Hematopoietic multipotent progenitor cell (in vitro differentiated cells): ENCODE data around the gene COBLL1. TPM values are rescaled to one million over a fixed set of nuclear protein-coding genes. Genes with fewer than 3 reads are reported as not detected.

Experiments
- DNase-seq, 3 donors: peaks; one replicate each; pipeline ENCODE4 v3.0.0-alpha.2; 2011 to 2015; ENCODE audit warnings: low read depth in 2 of 3, low spot score in 2 of 3
- total RNA-seq: library from RNA; depleted of rRNA; stranded (reverse); fragments of >200 nt; gene quantifications from one replicate; pipeline ENCODE4 v1.2.3, GENCODE V29; 2012

COBLL1 gene
- total RNA-seq, 1 donor, result 10.2 TPM

DNA sequence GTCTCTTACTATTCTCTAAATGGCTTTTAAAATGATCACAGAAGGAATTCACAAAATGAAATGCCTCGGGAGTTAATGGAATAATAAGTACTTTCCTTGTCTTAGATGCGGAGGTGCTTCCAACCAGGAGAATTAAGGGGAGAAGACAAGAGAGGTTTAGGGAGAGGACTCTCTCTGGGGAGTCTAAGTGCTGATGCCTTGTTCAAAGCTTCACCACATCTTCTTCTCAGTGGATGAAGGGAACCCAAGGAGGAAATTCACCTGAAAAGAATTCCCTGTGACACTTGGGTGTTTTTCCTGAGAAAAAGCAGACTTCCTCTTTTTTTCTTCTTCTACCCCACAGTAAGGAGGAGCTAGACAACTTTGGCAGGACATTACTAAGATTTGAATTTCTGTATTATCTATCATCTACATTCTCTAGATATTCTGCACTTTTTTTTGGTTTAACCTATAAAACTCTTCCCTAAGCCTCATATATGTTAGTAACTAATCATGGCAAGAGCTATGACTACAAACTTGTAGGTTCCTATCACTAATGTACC lies 150.2 kb downstream of the COBLL1 start:
- DNase-seq, result no peak

- no peak for DNase-seq
These were observed 151.3 kb downstream of the COBLL1 start for GRCh38 chr2:164690361-164690760.

DNA sequence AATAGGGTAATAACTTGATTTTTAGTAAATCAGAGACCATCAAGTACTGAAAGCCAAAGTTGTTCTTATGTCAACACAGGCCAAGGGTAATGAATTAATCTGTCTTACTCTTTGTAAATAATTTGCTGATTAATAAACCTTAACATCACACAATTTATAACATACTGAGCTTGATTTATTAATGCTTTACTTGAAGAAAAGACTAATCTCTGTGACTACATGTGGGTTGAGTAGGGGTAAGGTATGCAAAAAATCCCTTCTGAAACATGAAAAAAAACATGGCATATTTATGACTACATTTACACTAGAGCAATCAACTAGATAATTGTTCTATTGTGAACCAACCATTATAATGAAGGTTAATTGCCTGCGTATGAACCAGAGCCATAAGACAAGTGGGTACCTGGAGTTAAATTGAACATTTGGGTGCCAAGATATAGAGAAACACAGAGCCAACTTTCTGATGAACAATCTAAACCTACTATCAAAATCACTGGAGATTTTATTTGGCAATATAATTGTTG lies 152.7 kb downstream of the COBLL1 start:
- DNase-seq, result no peak

DNA sequence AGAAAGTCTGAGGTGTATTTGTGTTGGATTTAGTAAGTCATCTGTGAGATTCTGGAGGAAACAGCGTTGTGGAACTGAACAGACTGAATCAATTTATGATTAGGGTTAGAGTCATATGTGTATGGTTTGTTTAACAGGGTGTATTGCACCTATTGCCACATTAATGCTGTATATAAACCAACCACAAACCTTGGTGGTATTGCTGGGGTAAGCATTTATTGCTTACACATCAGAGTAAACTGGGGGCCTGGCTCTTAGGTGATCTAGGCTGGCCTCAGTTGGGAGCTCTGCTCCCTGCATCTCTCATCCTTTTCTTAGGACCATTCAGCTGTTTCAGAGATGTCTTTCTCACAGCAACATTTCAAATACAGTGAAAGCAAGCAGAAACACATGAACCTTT lies 160.6 kb downstream of the COBLL1 start:
- no peak for DNase-seq

DNA sequence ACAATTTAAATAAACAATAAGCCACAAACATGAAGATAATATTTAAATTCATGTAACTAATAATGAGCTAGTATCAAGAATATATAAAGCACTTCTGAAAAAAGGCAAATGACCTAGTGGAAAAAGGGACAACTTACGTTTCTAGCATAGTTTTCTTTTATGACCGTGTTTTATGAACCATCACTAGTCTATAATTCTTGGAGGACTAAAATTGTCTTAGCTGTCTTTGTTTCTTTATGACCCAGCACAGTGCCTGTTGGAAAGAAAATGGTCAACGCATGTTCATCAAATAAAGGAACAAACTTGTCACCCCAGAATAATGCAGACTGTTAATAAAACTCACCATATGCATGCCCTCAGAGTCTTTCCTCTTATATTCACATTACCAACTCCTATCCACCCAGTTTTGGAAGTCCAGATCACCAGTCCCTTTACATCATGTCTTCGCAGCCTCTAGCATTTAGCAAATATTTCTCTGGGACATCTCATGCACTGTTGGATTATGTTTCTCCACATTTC lies 162.9 kb downstream of the COBLL1 start:
- DNase-seq, result no peak

DNA sequence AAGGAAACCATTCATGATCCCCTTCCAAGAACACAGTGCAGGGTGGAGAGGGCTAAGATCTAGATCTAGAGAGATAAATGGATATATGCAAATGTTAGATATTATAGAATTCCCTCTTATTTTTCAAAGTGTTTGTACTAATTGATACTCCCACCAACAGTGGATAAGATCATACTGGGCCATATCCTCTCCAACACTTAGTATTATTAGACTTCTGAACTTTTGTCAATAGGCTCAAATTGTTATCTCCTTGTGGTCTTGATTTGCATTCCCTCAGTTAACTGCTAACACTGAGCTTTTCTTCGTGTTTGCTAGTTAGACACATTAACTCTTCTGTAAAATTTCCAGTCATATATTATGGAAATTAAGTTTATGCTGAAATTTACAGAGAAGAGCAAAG lies 163.9 kb downstream of the COBLL1 start:
- DNase-seq, result no peak

GRCh38 chr2:164677271-164677670 lies 164.4 kb downstream of the COBLL1 start:
- DNase-seq, result no peak

DNA sequence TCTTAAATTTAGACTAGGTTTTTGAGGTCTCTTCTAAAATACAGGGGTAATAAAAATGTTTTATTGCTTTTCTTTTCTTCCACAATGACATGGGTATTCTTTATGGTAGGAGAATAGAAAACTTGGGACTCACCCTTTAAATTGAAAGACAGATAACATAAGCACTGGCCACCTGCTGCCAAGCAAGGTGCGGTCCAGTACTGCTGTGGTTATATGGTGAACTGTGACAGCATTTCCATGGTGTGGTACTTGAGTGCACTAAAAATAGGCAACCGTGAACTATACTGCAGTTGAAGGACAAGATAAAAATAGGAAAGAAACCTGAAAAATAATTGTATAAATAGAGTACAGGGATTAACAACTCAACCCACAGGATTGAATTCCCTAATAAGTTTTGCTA lies 165.9 kb downstream of the COBLL1 start:
- DNase-seq, result no peak

DNA sequence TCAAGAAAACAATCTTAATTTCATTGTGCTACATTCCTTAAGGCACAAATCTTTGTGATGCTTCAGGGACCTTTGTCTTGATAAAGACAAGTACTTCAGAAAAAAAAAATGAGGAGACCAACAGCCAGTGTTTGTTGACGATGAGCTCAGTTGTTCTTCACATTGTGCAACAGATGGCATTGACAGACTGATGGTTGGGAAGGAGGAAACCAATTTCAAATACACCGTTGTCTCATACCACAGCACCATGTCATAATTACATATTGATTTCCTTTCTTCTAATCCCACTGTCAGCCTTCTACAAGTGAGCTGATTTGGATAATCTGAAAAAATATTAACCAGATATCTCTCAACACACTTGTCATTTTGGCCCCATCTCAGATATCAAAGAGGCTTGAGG lies 166.6 kb downstream of the COBLL1 start:
- DNase-seq, result no peak

GRCh38 chr2:164671664-164672396 lies 169.8 kb downstream of the COBLL1 start:
- DNase-seq, result no peak

- no peak for DNase-seq
These were observed 172.3 kb downstream of the COBLL1 start for GRCh38 chr2:164669291-164669690.

DNA sequence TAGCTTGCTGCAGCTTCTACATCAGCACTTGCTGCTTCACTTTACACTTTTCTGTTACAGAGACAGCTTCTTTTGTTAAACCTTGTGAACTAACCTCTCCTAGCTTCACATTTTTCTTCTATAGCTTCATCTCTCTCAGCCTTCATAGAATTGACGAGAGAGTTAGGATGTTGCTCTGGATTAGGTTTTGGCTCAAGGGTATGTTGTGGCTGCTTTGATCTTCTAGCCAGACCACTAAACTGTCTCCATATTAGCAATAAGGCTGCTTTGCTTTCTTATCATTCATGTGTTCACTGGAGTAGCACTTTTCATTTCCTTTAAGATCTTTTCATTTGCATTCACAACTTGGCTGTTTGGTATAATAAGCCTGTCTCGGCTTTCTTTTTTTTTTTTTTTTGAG lies 174.1 kb downstream of the COBLL1 start:
- no peak for DNase-seq

DNA sequence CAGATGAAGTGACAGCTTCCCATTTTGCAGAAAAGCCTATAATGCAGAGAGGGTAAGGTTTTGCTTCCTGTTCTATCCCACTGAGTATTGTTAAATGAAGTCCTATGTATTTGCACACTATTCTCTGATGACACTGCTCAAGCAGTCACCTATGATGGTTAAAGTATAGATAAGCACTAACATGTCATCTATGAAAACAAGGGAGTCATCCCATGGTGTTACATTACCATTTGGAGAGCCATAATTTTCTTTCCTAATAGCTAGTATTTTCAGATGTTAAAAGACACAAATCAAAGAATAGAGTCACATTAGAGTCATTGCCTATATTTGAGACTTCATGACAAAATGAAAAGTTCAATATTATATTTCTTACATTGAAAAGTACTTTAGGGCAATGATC lies 177.6 kb downstream of the COBLL1 start:
- DNase-seq, result no peak

DNA sequence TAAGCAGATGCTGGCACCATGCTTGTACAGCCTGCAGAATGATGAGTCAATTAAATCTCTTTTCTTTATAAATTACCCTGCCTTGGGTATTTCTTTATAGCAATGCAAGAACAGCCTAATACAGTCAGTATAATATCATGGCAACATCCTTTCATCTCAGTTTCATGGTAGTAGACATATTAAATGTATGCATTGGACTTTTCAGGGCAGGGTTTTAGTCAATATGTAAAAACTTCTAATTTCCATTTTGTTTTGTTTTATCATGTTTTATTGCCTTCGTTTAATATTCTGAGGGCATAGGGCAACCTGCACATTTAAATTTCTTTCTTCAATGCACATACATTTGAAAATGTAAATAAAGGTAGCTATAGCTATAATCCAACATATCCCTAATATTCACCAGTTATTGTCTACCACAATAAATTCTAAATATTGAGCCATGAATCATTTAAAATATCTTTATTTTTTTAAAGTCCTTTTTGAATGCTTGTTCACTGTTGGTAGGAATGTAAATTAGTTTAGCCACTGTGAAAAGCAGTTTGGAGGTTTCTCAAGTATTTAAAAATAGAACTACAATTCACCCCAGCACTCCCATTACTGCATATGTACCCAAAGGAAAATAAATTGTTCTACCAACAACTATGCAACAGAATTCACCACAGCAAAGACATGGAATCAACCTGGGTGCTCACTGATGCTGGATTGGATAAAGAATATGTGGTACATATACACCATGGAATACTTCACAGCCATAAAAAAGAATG lies 178.6 kb downstream of the COBLL1 start:
- DNase-seq, result no peak

GRCh38 chr2:164662066-164662465 lies 179.6 kb downstream of the COBLL1 start:
- DNase-seq, result no peak

DNA sequence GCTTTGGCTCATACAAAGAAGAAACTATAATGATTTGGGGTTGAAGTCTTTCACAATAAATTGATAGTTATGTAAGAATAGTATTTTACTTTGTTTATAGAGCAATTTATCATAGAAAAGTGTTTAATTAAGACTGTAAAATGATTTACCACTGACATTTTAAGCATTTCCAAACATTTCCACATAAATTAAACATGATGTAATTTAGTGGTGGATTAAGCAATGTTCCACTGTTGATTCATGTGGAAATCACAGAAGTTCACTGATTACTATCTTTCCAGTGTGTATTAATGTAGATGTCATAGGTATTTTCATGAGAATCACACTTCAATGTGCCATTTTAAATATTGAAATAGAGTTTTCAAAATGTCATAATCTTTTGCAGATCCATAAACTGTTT lies 180.3 kb downstream of the COBLL1 start:
- no peak for DNase-seq

GRCh38 chr2:164657129-164657528 lies 184.5 kb downstream of the COBLL1 start:
- no peak for DNase-seq

GRCh38 chr2:164655750-164656149 lies 185.9 kb downstream of the COBLL1 start:
- DNase-seq, result no peak

DNA sequence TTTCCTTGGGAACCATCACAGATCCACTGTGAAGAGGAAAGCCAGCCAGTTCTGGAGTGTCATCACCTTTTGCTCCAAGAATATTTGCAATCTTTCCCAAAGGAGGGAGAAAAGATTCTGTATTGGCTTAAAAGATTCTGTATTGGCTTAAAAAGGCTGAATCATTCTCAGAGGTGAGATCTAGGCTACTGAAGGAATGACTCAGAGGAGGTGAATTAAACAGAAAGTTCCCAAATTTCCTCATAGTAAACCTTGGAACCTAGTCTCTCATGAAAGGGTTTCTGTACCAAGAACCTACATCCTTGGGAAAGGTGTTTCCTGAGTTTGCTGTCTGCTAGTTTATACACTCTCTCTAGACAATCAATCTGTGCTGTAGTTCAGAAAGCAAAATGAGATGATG lies 186.3 kb downstream of the COBLL1 start:
- no peak for DNase-seq

GRCh38 chr2:164651361-164651760 lies 190.3 kb downstream of the COBLL1 start:
- DNase-seq, result no peak

GRCh38 chr2:164644036-164644700 lies 197.5 kb downstream of the COBLL1 start:
- no peak for DNase-seq
